ENCODE data around the gene PLXNA4.

DNA sequence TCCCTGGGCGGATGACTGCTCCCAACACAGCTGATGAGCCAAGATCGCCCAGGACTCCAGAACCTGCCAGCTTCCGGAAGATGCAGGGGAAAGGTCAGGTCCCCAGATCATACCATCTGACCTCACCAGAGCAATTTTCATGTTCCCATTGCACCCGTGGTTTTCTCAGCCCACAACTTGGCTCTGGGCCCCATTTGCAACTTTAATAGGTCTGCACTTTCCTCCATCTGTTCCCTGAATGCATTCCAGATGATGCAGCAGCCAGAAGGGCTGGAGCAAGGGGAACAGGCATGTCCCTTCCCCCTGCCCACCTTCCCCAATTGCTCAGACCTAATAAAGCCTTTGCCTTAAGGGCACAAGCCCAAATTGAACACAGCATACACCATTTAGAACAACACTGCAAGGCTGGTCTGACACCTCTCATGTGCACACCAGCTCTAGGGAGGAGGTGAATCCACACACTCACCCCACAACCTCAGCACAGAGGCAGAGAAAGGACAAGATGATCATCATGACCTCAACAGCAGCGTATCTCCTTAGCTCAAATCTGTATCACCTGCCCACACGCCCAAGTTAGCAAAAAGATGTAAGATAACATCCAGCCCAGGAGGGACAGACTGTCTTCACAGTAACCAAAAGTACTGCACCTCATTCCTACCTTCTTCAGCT lies 87.5 kb downstream of the PLXNA4 start:
- TF ChIP-seq, protein P1, sequence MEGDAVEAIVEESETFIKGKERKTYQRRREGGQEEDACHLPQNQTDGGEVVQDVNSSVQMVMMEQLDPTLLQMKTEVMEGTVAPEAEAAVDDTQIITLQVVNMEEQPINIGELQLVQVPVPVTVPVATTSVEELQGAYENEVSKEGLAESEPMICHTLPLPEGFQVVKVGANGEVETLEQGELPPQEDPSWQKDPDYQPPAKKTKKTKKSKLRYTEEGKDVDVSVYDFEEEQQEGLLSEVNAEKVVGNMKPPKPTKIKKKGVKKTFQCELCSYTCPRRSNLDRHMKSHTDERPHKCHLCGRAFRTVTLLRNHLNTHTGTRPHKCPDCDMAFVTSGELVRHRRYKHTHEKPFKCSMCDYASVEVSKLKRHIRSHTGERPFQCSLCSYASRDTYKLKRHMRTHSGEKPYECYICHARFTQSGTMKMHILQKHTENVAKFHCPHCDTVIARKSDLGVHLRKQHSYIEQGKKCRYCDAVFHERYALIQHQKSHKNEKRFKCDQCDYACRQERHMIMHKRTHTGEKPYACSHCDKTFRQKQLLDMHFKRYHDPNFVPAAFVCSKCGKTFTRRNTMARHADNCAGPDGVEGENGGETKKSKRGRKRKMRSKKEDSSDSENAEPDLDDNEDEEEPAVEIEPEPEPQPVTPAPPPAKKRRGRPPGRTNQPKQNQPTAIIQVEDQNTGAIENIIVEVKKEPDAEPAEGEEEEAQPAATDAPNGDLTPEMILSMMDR (IDR thresholded peaks at IDR 0.05; ENCODE audit: low read depth, low read length, missing input control), result no peak
- TF ChIP-seq JUND (IDR thresholded peaks at IDR 0.05) (no peak), NR2F2 (IDR thresholded peaks at IDR 0.05) (no peak), EGR1 (IDR thresholded peaks at IDR 0.05; ENCODE audit: low read depth in 2 of 2) (no peak), TAF1 (conservative IDR thresholded peaks at IDR 0.05) (no peak), GABPA (IDR thresholded peaks at IDR 0.05 in 1 of 2, conservative IDR thresholded peaks at IDR 0.05 in 1 of 2) (no peak), HNF4G (IDR thresholded peaks at IDR 0.05) (no peak), FOXA1 (IDR thresholded peaks at IDR 0.05) (no peak)
- TF ChIP-seq, protein P2, sequence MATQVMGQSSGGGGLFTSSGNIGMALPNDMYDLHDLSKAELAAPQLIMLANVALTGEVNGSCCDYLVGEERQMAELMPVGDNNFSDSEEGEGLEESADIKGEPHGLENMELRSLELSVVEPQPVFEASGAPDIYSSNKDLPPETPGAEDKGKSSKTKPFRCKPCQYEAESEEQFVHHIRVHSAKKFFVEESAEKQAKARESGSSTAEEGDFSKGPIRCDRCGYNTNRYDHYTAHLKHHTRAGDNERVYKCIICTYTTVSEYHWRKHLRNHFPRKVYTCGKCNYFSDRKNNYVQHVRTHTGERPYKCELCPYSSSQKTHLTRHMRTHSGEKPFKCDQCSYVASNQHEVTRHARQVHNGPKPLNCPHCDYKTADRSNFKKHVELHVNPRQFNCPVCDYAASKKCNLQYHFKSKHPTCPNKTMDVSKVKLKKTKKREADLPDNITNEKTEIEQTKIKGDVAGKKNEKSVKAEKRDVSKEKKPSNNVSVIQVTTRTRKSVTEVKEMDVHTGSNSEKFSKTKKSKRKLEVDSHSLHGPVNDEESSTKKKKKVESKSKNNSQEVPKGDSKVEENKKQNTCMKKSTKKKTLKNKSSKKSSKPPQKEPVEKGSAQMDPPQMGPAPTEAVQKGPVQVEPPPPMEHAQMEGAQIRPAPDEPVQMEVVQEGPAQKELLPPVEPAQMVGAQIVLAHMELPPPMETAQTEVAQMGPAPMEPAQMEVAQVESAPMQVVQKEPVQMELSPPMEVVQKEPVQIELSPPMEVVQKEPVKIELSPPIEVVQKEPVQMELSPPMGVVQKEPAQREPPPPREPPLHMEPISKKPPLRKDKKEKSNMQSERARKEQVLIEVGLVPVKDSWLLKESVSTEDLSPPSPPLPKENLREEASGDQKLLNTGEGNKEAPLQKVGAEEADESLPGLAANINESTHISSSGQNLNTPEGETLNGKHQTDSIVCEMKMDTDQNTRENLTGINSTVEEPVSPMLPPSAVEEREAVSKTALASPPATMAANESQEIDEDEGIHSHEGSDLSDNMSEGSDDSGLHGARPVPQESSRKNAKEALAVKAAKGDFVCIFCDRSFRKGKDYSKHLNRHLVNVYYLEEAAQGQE (IDR thresholded peaks at IDR 0.05), result no peak
- TF ChIP-seq, protein P3, sequence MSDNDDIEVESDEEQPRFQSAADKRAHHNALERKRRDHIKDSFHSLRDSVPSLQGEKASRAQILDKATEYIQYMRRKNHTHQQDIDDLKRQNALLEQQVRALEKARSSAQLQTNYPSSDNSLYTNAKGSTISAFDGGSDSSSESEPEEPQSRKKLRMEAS (IDR thresholded peaks at IDR 0.05), result no peak
